Measurements from ENCODE around the gene TLNRD1.

GRCh38 chr15:80977627-80978036, 23.1 kb upstream of the TLNRD1 start:
- peak; percentile 89 for TF ChIP-seq CTCF (IDR thresholded peaks at IDR 0.05; ENCODE audit: low read length)
- no peak for TF ChIP-seq EZH2 (IDR thresholded peaks at IDR 0.05; ENCODE audit: borderline replicate concordance, low read length)

All from OCI-LY1 (cell line).